HepG2 (cell line): ENCODE data around the gene PERCC1. TPM values are rescaled to one million over a fixed set of nuclear protein-coding genes. Genes with fewer than 3 reads are reported as not detected.

Experiments used
- ELF4 ChIP-seq: sonication (generic); formaldehyde crosslinking; IDR thresholded peaks from 2 replicates; pipeline ENCODE4 v1.5.0; 2020; ENCODE audit warnings: missing genetic modification reagents, mild to moderate bottlenecking, moderate library complexity, borderline replicate concordance
- GATAD2A ChIP-seq: IDR thresholded peaks from 2 replicates; pipeline ENCODE4 v1.6.1; 2016
- NR3C1 ChIP-seq: sonication (generic); formaldehyde crosslinking; IDR thresholded peaks from 2 replicates; pipeline ENCODE4 v1.4.0; 2020; ENCODE audit warnings: missing genetic modification reagents
- PHF20 ChIP-seq: sonication (generic); formaldehyde crosslinking; IDR thresholded peaks from 2 replicates; pipeline ENCODE4 v1.5.0; 2020; ENCODE audit warnings: mild to moderate bottlenecking, missing genetic modification reagents
- REL ChIP-seq: sonication (generic); formaldehyde crosslinking; conservative IDR thresholded peaks from 2 replicates; pipeline ENCODE4 v1.8.0; 2022; ENCODE audit warnings: mild to moderate bottlenecking, missing genetic modification reagents, moderate library complexity
- SIX1 ChIP-seq: sonication (generic); formaldehyde crosslinking; IDR thresholded peaks from 2 replicates; pipeline ENCODE4 v1.4.0; 2020; ENCODE audit warnings: missing genetic modification reagents, borderline replicate concordance
- SNAI1 ChIP-seq: sonication (generic); formaldehyde crosslinking; IDR thresholded peaks from 2 replicates; pipeline ENCODE4 v1.5.0; 2020; ENCODE audit warnings: mild to moderate bottlenecking, missing genetic modification reagents, borderline replicate concordance
- polyA plus RNA-seq, 8 experiments: library from polyadenylated mRNA; depleted of rRNA in 3 of 8; stranded (reverse) in 7 of 8; unstranded in 1 of 8; fragments of >200 nt; fragmentation: Illumina TruSeq in 4 of 8; extraction: Trizol in 4 of 8; gene quantifications; 2 replicates each; pipeline versions ENCODE4 v1.2.1 to v1.2.3, GENCODE V29; 2011 to 2016; ENCODE audit warnings: low read depth in 4 of 8, missing spikeins in 1 of 8, mixed read lengths in 1 of 8; ENCODE audit not compliant: insufficient read depth in 1 of 8
- total RNA-seq, 5 experiments: library from RNA; depleted of rRNA; stranded (reverse); fragments of >200 nt; fragmentation: Illumina TruSeq; extraction: Trizol; gene quantifications; 2 replicates each; pipeline ENCODE4 v1.2.3, GENCODE V29; 2016; ENCODE audit warnings: low read depth in 1 of 5
- TF ChIP-seq, protein P1 (sequence below): sonication (generic); formaldehyde crosslinking; IDR thresholded peaks from 2 replicates; pipeline ENCODE4 v1.5.1; 2020; ENCODE audit warnings: missing genetic modification reagents, mild to moderate bottlenecking, borderline replicate concordance
- TF ChIP-seq, protein P2 (sequence below): IDR thresholded peaks from 2 replicates; pipeline ENCODE4 v1.6.1; 2012; ENCODE audit warnings: low read length, improper control_type of control experiment
- TF ChIP-seq, protein P3 (sequence below): sonication (generic); formaldehyde crosslinking; IDR thresholded peaks from 2 replicates; pipeline ENCODE4 v1.4.0; 2020; ENCODE audit warnings: missing genetic modification reagents, borderline replicate concordance
- TF ChIP-seq, protein P4 (sequence below): sonication (generic); formaldehyde crosslinking; IDR thresholded peaks from 2 replicates; pipeline ENCODE4 v1.4.0; 2020; ENCODE audit warnings: missing genetic modification reagents

PERCC1 gene
- total and polyA plus RNA-seq, 2 of the 13 experiments (the other 11 are each of a cell fraction or from before 2014, with no cell fraction given), result 0.15 TPM; not detected in 1

DNA sequence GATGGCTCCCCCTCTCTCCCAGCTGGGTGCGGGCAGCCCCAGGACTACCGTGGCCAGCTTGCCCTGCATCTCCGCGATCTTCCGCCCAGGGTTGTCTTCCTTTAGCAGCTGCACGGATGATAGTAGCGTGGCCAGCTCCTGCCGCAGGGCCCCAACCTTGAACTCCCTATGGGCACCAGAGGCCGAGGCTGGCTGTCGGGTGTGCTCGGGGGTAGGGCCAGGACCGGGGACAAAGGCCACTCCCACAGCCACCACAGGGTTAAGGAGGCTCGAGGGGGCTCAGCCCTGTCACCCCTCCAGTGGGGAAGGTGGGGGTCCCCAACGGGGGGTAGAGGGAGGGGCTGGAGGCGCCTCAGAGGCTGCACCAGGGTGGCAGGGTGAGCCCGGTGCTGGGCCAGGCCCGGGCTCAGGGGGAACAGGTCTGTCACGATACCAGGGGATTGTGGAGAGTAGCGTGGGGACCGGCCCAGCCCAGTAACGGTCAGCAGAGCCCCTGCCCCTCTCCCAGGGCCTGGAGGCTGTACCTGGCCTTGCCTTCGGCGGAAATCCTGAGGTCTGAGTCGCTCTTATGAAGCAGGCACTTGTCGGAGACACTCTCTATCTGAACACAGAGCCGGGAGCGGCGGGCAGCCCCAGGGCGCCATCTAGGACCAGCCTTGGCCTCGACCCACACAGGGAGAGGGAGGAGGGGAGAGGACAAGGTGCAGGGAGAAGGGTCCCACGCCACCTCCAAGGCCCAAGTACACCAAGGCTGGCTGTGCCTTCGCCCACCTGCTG, 5.2 kb downstream of the PERCC1 start (continued):
- TF ChIP-seq ELF4, result no peak
- TF ChIP-seq, protein P1, sequence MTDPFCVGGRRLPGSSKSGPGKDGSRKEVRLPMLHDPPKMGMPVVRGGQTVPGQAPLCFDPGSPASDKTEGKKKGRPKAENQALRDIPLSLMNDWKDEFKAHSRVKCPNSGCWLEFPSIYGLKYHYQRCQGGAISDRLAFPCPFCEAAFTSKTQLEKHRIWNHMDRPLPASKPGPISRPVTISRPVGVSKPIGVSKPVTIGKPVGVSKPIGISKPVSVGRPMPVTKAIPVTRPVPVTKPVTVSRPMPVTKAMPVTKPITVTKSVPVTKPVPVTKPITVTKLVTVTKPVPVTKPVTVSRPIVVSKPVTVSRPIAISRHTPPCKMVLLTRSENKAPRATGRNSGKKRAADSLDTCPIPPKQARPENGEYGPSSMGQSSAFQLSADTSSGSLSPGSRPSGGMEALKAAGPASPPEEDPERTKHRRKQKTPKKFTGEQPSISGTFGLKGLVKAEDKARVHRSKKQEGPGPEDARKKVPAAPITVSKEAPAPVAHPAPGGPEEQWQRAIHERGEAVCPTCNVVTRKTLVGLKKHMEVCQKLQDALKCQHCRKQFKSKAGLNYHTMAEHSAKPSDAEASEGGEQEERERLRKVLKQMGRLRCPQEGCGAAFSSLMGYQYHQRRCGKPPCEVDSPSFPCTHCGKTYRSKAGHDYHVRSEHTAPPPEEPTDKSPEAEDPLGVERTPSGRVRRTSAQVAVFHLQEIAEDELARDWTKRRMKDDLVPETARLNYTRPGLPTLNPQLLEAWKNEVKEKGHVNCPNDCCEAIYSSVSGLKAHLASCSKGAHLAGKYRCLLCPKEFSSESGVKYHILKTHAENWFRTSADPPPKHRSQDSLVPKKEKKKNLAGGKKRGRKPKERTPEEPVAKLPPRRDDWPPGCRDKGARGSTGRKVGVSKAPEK (CRISPR knock-in tag), result peak; percentile 72; the same call in 1 of the 2 replicates
- TF ChIP-seq SNAI1 (CRISPR knock-in tag), result no peak
- peak; percentile 34; the same call in 1 of the 2 replicates for TF ChIP-seq GATAD2A (CRISPR knock-in tag)
- no peak for TF ChIP-seq PHF20 (CRISPR knock-in tag)
- no peak for TF ChIP-seq SIX1 (CRISPR knock-in tag)
- TF ChIP-seq, protein P2, sequence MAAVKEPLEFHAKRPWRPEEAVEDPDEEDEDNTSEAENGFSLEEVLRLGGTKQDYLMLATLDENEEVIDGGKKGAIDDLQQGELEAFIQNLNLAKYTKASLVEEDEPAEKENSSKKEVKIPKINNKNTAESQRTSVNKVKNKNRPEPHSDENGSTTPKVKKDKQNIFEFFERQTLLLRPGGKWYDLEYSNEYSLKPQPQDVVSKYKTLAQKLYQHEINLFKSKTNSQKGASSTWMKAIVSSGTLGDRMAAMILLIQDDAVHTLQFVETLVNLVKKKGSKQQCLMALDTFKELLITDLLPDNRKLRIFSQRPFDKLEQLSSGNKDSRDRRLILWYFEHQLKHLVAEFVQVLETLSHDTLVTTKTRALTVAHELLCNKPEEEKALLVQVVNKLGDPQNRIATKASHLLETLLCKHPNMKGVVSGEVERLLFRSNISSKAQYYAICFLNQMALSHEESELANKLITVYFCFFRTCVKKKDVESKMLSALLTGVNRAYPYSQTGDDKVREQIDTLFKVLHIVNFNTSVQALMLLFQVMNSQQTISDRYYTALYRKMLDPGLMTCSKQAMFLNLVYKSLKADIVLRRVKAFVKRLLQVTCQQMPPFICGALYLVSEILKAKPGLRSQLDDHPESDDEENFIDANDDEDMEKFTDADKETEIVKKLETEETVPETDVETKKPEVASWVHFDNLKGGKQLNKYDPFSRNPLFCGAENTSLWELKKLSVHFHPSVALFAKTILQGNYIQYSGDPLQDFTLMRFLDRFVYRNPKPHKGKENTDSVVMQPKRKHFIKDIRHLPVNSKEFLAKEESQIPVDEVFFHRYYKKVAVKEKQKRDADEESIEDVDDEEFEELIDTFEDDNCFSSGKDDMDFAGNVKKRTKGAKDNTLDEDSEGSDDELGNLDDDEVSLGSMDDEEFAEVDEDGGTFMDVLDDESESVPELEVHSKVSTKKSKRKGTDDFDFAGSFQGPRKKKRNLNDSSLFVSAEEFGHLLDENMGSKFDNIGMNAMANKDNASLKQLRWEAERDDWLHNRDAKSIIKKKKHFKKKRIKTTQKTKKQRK, result no peak
- no peak for TF ChIP-seq NR3C1 (CRISPR knock-in tag)
- TF ChIP-seq, protein P3, sequence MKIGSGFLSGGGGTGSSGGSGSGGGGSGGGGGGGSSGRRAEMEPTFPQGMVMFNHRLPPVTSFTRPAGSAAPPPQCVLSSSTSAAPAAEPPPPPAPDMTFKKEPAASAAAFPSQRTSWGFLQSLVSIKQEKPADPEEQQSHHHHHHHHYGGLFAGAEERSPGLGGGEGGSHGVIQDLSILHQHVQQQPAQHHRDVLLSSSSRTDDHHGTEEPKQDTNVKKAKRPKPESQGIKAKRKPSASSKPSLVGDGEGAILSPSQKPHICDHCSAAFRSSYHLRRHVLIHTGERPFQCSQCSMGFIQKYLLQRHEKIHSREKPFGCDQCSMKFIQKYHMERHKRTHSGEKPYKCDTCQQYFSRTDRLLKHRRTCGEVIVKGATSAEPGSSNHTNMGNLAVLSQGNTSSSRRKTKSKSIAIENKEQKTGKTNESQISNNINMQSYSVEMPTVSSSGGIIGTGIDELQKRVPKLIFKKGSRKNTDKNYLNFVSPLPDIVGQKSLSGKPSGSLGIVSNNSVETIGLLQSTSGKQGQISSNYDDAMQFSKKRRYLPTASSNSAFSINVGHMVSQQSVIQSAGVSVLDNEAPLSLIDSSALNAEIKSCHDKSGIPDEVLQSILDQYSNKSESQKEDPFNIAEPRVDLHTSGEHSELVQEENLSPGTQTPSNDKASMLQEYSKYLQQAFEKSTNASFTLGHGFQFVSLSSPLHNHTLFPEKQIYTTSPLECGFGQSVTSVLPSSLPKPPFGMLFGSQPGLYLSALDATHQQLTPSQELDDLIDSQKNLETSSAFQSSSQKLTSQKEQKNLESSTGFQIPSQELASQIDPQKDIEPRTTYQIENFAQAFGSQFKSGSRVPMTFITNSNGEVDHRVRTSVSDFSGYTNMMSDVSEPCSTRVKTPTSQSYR (CRISPR knock-in tag), result peak; percentile 69
- TF ChIP-seq REL (CRISPR knock-in tag), result no peak
- TF ChIP-seq, protein P4, sequence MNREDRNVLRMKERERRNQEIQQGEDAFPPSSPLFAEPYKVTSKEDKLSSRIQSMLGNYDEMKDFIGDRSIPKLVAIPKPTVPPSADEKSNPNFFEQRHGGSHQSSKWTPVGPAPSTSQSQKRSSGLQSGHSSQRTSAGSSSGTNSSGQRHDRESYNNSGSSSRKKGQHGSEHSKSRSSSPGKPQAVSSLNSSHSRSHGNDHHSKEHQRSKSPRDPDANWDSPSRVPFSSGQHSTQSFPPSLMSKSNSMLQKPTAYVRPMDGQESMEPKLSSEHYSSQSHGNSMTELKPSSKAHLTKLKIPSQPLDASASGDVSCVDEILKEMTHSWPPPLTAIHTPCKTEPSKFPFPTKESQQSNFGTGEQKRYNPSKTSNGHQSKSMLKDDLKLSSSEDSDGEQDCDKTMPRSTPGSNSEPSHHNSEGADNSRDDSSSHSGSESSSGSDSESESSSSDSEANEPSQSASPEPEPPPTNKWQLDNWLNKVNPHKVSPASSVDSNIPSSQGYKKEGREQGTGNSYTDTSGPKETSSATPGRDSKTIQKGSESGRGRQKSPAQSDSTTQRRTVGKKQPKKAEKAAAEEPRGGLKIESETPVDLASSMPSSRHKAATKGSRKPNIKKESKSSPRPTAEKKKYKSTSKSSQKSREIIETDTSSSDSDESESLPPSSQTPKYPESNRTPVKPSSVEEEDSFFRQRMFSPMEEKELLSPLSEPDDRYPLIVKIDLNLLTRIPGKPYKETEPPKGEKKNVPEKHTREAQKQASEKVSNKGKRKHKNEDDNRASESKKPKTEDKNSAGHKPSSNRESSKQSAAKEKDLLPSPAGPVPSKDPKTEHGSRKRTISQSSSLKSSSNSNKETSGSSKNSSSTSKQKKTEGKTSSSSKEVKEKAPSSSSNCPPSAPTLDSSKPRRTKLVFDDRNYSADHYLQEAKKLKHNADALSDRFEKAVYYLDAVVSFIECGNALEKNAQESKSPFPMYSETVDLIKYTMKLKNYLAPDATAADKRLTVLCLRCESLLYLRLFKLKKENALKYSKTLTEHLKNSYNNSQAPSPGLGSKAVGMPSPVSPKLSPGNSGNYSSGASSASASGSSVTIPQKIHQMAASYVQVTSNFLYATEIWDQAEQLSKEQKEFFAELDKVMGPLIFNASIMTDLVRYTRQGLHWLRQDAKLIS (CRISPR knock-in tag), result no peak
